WTC11 (cell line): ENCODE results near the gene TMEM204. TPM values are rescaled to one million over a fixed set of nuclear protein-coding genes. Genes with fewer than 3 reads are reported as not detected.

ENCODE experiments used
- ATAC-seq: fragments of 200-7000 bp; cut with Tn5 transposase; 2 replicates; pipeline ENCODE4 v1.10.0; 2021; ENCODE audit warnings: mild to moderate bottlenecking, moderate library complexity
- CTCF ChIA-PET: fragments of 300-600 bp; sonication (Branson Sonifier 250); formaldehyde crosslinking; loops from one replicate; lab custom pipeline; 2021; ENCODE audit warnings: antibody characterized with exemption; lab: Charles Lee
- POLR2A ChIA-PET: fragments of 350-600 bp; sonication (Branson Sonifier 250); formaldehyde crosslinking; loops from one replicate; lab custom pipeline; 2021; ENCODE audit warnings: antibody characterized with exemption; lab: Charles Lee
- DNase-seq: peaks from one replicate; pipeline ENCODE4 v3.0.0; 2021; ENCODE audit warnings: low spot score
- H3K27ac Mint-ChIP-seq: 2 replicates; pipeline ENCODE4 v1.8.0; 2021; ENCODE audit warnings: mixed read lengths
- H3K27me3 Mint-ChIP-seq: 2 replicates; pipeline ENCODE4 v1.8.0; 2021; ENCODE audit warnings: low read depth, mild to moderate bottlenecking, moderate library complexity, mixed read lengths
- H3K36me3 Mint-ChIP-seq: 2 replicates; pipeline ENCODE4 v1.8.0; 2021; ENCODE audit warnings: mixed read lengths
- H3K4me1 Mint-ChIP-seq: 2 replicates; pipeline ENCODE4 v1.8.0; 2022; ENCODE audit warnings: mixed read lengths
- H3K4me3 Mint-ChIP-seq: 2 replicates; pipeline ENCODE4 v1.8.0; 2021; ENCODE audit warnings: mild to moderate bottlenecking, moderate library complexity, mixed read lengths
- H3K9me3 Mint-ChIP-seq: 2 replicates; pipeline ENCODE4 v1.8.0; 2021; ENCODE audit warnings: mixed read lengths
- CREM ChIP-seq: sonication (generic); formaldehyde crosslinking; IDR thresholded peaks from 2 replicates; pipeline ENCODE4 v1.8.1; 2022; ENCODE audit warnings: mild to moderate bottlenecking, missing genetic modification reagents, moderate library complexity
- EMX1 ChIP-seq: fragments of 250-450 bp; sonication (Bioruptor Pico); IDR thresholded peaks from 2 replicates; pipeline ENCODE4 v1.8.0; 2021; ENCODE audit warnings: mild to moderate bottlenecking
- ESRRA ChIP-seq: sonication (generic); formaldehyde crosslinking; IDR thresholded peaks from 2 replicates; pipeline ENCODE4 v1.8.1; 2022; ENCODE audit warnings: mild to moderate bottlenecking, missing genetic modification reagents, borderline replicate concordance
- ETV6 ChIP-seq: sonication (generic); formaldehyde crosslinking; IDR thresholded peaks from 2 replicates; pipeline ENCODE4 v1.8.1; 2022; ENCODE audit warnings: mild to moderate bottlenecking, missing genetic modification reagents
- KAT7 ChIP-seq: sonication (generic); formaldehyde crosslinking; IDR thresholded peaks from 2 replicates; pipeline ENCODE4 v1.8.1; 2023; ENCODE audit warnings: missing genetic modification reagents, mild to moderate bottlenecking, borderline replicate concordance
- MXD4 ChIP-seq: fragments of 250-450 bp; sonication (Bioruptor Pico); IDR thresholded peaks from 2 replicates; pipeline ENCODE4 v1.8.0; 2021; ENCODE audit warnings: mild to moderate bottlenecking, moderate library complexity, borderline replicate concordance
- NR1H2 ChIP-seq: sonication (generic); formaldehyde crosslinking; IDR thresholded peaks from 2 replicates; pipeline ENCODE4 v1.9.0; 2021; ENCODE audit warnings: mild to moderate bottlenecking, moderate library complexity, missing genetic modification reagents
- OVOL2 ChIP-seq: fragments of 250-450 bp; sonication (Bioruptor Pico); IDR thresholded peaks from 2 replicates; pipeline ENCODE4 v1.9.0; 2021; ENCODE audit warnings: mild to moderate bottlenecking, borderline replicate concordance
- RORB ChIP-seq: fragments of 250-450 bp; sonication (Bioruptor Pico); IDR thresholded peaks from 2 replicates; pipeline ENCODE4 v1.9.0; 2021; ENCODE audit warnings: mild to moderate bottlenecking
- SMAD4 ChIP-seq: sonication (generic); formaldehyde crosslinking; IDR thresholded peaks from 2 replicates; pipeline ENCODE4 v1.8.0; 2022; ENCODE audit warnings: mild to moderate bottlenecking, missing genetic modification reagents
- TEAD1 ChIP-seq: sonication (generic); formaldehyde crosslinking; IDR thresholded peaks from 2 replicates; pipeline ENCODE4 v1.8.0; 2022; ENCODE audit warnings: mild to moderate bottlenecking, missing genetic modification reagents
- TP53 ChIP-seq: sonication (generic); formaldehyde crosslinking; IDR thresholded peaks from 2 replicates; pipeline ENCODE4 v1.8.1; 2023; ENCODE audit warnings: mild to moderate bottlenecking, missing genetic modification reagents
- ZNF121 ChIP-seq: sonication (generic); formaldehyde crosslinking; IDR thresholded peaks from 2 replicates; pipeline ENCODE4 v1.8.0; 2023; ENCODE audit warnings: missing genetic modification reagents
- ZNF219 ChIP-seq: sonication (generic); formaldehyde crosslinking; IDR thresholded peaks from 2 replicates; pipeline ENCODE4 v1.8.0; 2023; ENCODE audit warnings: missing genetic modification reagents, mild to moderate bottlenecking, borderline replicate concordance
- ZNF232 ChIP-seq: sonication (generic); formaldehyde crosslinking; IDR thresholded peaks from 2 replicates; pipeline ENCODE4 v1.8.0; 2022; ENCODE audit warnings: mild to moderate bottlenecking, missing genetic modification reagents
- ZNF263 ChIP-seq: sonication (generic); formaldehyde crosslinking; IDR thresholded peaks from 2 replicates; pipeline ENCODE4 v1.8.1; 2022; ENCODE audit warnings: low read depth, mild to moderate bottlenecking, moderate library complexity, missing genetic modification reagents
- ZNF671 ChIP-seq: fragments of 250-450 bp; sonication (Bioruptor Pico); IDR thresholded peaks from 2 replicates; pipeline ENCODE4 v1.8.0; 2021; ENCODE audit warnings: mild to moderate bottlenecking
- total RNA-seq: library from RNA; stranded (reverse); gene quantifications from 3 replicates; pipeline ENCODE4 v1.2.3, GENCODE V29; 2021
- TF ChIP-seq, protein P1 (sequence below): sonication (generic); formaldehyde crosslinking; IDR thresholded peaks from 2 replicates; pipeline ENCODE4 v1.8.1; 2022; ENCODE audit warnings: low read depth, missing genetic modification reagents, borderline replicate concordance
- TF ChIP-seq, protein P2 (sequence below): sonication (generic); formaldehyde crosslinking; IDR thresholded peaks from 2 replicates; pipeline ENCODE4 v1.8.0; 2022; ENCODE audit warnings: mild to moderate bottlenecking, missing genetic modification reagents
- TF ChIP-seq, protein P3 (sequence below): fragments of 250-450 bp; sonication (Bioruptor Pico); IDR thresholded peaks from 2 replicates; pipeline ENCODE4 v1.8.0; 2021; ENCODE audit warnings: mild to moderate bottlenecking
- TF ChIP-seq, protein P4 (sequence below): sonication (generic); formaldehyde crosslinking; IDR thresholded peaks from 2 replicates; pipeline ENCODE4 v1.8.1; 2023; ENCODE audit warnings: mild to moderate bottlenecking, missing genetic modification reagents, moderate library complexity
- TF ChIP-seq, protein P5 (sequence below): sonication (generic); formaldehyde crosslinking; IDR thresholded peaks from 2 replicates; pipeline ENCODE4 v1.8.1; 2022; ENCODE audit warnings: mild to moderate bottlenecking, missing genetic modification reagents, moderate library complexity, borderline replicate concordance
- TF ChIP-seq, protein P6 (sequence below): fragments of 250-450 bp; sonication (Bioruptor Pico); IDR thresholded peaks from 2 replicates; pipeline ENCODE4 v2.1.2; 2022; ENCODE audit warnings: mild to moderate bottlenecking, moderate library complexity
- TF ChIP-seq, protein P7 (sequence below): sonication (generic); formaldehyde crosslinking; IDR thresholded peaks from 2 replicates; pipeline ENCODE4 v1.8.1; 2023; ENCODE audit warnings: mild to moderate bottlenecking, missing genetic modification reagents, borderline replicate concordance
- TF ChIP-seq, protein P8 (sequence below): sonication (generic); formaldehyde crosslinking; IDR thresholded peaks from 2 replicates; pipeline ENCODE4 v1.8.1; 2022; ENCODE audit warnings: mild to moderate bottlenecking, moderate library complexity, missing genetic modification reagents

TMEM204 gene
- total RNA-seq, 1 experiment from 2014 or later, result 0.35 TPM

DNA sequence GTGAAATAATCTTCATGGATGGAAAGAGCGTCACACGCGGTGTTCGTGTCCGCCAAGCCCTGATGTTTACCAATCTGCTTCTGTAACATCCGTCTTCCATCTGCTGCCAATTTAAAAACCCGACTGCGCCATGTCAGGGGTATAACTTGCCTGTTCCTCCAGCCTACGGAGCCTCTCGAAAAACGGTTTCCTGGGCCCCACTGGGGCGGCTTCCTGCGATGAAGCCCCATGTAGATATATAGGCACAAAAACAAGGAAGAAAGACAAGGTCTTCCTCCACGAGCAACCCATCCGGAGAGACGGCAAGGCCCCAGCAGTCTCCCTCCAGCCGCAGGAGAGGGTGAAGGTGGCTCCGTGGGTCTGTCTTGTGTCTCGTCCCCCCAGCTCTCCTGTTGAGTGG, 44.8 kb upstream of the TMEM204 start, which contains the start of gene PTX4:
PTX4 (minus strand) TSS at position 326 of the 400 bp plus-strand sequence; CDS start at position 291, 35 bp downstream.
- H3K9me3 Mint-ChIP-seq, result no peaks in the 10 kb centered on the region
- no peak for ATAC-seq

DNA sequence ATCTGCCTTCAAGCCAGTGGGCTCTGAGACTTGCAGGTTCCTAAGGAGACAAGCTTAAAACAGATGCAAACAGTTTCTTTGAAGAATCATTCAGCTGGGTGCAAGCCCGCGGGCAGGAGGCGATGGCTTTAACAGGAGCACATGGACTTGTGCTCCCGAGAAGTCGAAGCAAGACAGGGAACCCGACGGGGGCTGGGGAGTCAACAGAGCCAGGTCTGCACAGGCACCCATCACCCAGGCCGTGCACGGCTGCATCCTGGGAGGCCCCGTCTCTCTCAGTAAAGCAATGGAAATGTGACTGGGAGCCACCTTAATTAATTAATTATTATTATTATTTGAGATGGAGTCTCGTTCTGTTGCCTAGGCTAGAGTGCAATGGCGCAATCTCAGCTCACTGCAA, 44.4 kb upstream of the TMEM204 start:
- Mint-ChIP-seq H3K36me3 (no peaks in the 10 kb centered on the region), H3K4me3 (no peak overlapping the region), H3K4me1 (peaks cover 6% of the 10 kb centered on the region; the same call in 1 of the 2 replicates), H3K9me3 (no peaks in the 10 kb centered on the region), H3K27ac (no peak overlapping the region), H3K27me3 (no peaks in the 10 kb centered on the region)
- no peak for ATAC-seq
- DNase-seq, result no peak
- CTCF ChIA-PET, result no interaction called here
- POLR2A ChIA-PET, result no interaction called here
- TF ChIP-seq, protein P1, sequence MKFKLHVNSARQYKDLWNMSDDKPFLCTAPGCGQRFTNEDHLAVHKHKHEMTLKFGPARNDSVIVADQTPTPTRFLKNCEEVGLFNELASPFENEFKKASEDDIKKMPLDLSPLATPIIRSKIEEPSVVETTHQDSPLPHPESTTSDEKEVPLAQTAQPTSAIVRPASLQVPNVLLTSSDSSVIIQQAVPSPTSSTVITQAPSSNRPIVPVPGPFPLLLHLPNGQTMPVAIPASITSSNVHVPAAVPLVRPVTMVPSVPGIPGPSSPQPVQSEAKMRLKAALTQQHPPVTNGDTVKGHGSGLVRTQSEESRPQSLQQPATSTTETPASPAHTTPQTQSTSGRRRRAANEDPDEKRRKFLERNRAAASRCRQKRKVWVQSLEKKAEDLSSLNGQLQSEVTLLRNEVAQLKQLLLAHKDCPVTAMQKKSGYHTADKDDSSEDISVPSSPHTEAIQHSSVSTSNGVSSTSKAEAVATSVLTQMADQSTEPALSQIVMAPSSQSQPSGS (CRISPR knock-in tag), result no peak
- TF ChIP-seq SMAD4 (CRISPR knock-in tag), result no peak
- no peak for TF ChIP-seq MXD4 (CRISPR knock-in tag)
- no peak for TF ChIP-seq OVOL2 (CRISPR knock-in tag)
- TF ChIP-seq, protein P2, sequence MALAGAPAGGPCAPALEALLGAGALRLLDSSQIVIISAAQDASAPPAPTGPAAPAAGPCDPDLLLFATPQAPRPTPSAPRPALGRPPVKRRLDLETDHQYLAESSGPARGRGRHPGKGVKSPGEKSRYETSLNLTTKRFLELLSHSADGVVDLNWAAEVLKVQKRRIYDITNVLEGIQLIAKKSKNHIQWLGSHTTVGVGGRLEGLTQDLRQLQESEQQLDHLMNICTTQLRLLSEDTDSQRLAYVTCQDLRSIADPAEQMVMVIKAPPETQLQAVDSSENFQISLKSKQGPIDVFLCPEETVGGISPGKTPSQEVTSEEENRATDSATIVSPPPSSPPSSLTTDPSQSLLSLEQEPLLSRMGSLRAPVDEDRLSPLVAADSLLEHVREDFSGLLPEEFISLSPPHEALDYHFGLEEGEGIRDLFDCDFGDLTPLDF (CRISPR knock-in tag), result no peak
- TF ChIP-seq, protein P3, sequence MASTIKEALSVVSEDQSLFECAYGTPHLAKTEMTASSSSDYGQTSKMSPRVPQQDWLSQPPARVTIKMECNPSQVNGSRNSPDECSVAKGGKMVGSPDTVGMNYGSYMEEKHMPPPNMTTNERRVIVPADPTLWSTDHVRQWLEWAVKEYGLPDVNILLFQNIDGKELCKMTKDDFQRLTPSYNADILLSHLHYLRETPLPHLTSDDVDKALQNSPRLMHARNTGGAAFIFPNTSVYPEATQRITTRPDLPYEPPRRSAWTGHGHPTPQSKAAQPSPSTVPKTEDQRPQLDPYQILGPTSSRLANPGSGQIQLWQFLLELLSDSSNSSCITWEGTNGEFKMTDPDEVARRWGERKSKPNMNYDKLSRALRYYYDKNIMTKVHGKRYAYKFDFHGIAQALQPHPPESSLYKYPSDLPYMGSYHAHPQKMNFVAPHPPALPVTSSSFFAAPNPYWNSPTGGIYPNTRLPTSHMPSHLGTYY (CRISPR knock-in tag), result no peak
- TF ChIP-seq KAT7 (CRISPR knock-in tag), result no peak
- no peak for TF ChIP-seq TP53 (CRISPR knock-in tag)

More for the DNA sequence above, 44.8 kb upstream of the TMEM204 start, which contains the start of gene PTX4:
- no peaks in the 10 kb centered on the region for H3K36me3 Mint-ChIP-seq
- ChIA-PET CTCF (no interaction called here), POLR2A (no interaction called here)
- H3K4me1 Mint-ChIP-seq, result peaks cover 6% of the 10 kb centered on the region; the same call in 1 of the 2 replicates
- no peak within 1 kb of the TSS for H3K4me3 Mint-ChIP-seq
- TF ChIP-seq, protein P4, sequence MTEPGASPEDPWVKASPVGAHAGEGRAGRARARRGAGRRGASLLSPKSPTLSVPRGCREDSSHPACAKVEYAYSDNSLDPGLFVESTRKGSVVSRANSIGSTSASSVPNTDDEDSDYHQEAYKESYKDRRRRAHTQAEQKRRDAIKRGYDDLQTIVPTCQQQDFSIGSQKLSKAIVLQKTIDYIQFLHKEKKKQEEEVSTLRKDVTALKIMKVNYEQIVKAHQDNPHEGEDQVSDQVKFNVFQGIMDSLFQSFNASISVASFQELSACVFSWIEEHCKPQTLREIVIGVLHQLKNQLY (CRISPR knock-in tag), result no peak
- TF ChIP-seq ZNF121 (CRISPR knock-in tag) (no peak), NR1H2 (no peak), ZNF232 (CRISPR knock-in tag) (no peak), RORB (CRISPR knock-in tag) (no peak), ZNF671 (CRISPR knock-in tag) (no peak), ZNF263 (CRISPR knock-in tag) (no peak), ETV6 (no peak), ZNF219 (no peak), TEAD1 (CRISPR knock-in tag) (no peak), EMX1 (CRISPR knock-in tag) (no peak), CREM (CRISPR knock-in tag) (no peak), ESRRA (no peak)
- TF ChIP-seq, protein P5, sequence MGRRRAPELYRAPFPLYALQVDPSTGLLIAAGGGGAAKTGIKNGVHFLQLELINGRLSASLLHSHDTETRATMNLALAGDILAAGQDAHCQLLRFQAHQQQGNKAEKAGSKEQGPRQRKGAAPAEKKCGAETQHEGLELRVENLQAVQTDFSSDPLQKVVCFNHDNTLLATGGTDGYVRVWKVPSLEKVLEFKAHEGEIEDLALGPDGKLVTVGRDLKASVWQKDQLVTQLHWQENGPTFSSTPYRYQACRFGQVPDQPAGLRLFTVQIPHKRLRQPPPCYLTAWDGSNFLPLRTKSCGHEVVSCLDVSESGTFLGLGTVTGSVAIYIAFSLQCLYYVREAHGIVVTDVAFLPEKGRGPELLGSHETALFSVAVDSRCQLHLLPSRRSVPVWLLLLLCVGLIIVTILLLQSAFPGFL (CRISPR knock-in tag), result no peak
- TF ChIP-seq, protein P6, sequence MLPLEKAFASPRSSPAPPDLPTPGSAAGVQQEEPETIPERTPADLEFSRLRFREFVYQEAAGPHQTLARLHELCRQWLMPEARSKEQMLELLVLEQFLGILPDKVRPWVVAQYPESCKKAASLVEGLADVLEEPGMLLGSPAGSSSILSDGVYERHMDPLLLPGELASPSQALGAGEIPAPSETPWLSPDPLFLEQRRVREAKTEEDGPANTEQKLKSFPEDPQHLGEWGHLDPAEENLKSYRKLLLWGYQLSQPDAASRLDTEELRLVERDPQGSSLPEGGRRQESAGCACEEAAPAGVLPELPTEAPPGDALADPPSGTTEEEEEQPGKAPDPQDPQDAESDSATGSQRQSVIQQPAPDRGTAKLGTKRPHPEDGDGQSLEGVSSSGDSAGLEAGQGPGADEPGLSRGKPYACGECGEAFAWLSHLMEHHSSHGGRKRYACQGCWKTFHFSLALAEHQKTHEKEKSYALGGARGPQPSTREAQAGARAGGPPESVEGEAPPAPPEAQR (CRISPR knock-in tag), result no peak
- TF ChIP-seq, protein P1 (CRISPR knock-in tag), result no peak
- TF ChIP-seq, protein P7, sequence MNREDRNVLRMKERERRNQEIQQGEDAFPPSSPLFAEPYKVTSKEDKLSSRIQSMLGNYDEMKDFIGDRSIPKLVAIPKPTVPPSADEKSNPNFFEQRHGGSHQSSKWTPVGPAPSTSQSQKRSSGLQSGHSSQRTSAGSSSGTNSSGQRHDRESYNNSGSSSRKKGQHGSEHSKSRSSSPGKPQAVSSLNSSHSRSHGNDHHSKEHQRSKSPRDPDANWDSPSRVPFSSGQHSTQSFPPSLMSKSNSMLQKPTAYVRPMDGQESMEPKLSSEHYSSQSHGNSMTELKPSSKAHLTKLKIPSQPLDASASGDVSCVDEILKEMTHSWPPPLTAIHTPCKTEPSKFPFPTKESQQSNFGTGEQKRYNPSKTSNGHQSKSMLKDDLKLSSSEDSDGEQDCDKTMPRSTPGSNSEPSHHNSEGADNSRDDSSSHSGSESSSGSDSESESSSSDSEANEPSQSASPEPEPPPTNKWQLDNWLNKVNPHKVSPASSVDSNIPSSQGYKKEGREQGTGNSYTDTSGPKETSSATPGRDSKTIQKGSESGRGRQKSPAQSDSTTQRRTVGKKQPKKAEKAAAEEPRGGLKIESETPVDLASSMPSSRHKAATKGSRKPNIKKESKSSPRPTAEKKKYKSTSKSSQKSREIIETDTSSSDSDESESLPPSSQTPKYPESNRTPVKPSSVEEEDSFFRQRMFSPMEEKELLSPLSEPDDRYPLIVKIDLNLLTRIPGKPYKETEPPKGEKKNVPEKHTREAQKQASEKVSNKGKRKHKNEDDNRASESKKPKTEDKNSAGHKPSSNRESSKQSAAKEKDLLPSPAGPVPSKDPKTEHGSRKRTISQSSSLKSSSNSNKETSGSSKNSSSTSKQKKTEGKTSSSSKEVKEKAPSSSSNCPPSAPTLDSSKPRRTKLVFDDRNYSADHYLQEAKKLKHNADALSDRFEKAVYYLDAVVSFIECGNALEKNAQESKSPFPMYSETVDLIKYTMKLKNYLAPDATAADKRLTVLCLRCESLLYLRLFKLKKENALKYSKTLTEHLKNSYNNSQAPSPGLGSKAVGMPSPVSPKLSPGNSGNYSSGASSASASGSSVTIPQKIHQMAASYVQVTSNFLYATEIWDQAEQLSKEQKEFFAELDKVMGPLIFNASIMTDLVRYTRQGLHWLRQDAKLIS, result no peak
- TF ChIP-seq, protein P8, sequence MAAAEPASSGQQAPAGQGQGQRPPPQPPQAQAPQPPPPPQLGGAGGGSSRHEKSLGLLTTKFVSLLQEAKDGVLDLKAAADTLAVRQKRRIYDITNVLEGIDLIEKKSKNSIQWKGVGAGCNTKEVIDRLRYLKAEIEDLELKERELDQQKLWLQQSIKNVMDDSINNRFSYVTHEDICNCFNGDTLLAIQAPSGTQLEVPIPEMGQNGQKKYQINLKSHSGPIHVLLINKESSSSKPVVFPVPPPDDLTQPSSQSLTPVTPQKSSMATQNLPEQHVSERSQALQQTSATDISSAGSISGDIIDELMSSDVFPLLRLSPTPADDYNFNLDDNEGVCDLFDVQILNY (CRISPR knock-in tag), result no peak
- no peak for DNase-seq
- peaks cover 3% of the 10 kb centered on the region; the same call in 1 of the 2 replicates for H3K27me3 Mint-ChIP-seq
- H3K27ac Mint-ChIP-seq, result no peak within 1 kb of the TSS
